HL-60/S4 treated with phorbol 12-myristate 13-acetate at 8.2 ng/mL for 4 days and 3 days (cell line): ENCODE data around the gene NODAL.
"Not testable (repeated sequence)": the region's sequence is repeated elsewhere in the genome, so short reads cannot be mapped to it uniquely, and the experiment has no call there.

ENCODE experiments used
- in situ Hi-C: fragments of 300-500 bp; cut with MboI; formaldehyde crosslinking; loops from 2 replicates; pipeline ENCODE4 v1.15.0; 2022; ENCODE audit warnings: low sequenced_read_pairs

The NODAL gene

DNA sequence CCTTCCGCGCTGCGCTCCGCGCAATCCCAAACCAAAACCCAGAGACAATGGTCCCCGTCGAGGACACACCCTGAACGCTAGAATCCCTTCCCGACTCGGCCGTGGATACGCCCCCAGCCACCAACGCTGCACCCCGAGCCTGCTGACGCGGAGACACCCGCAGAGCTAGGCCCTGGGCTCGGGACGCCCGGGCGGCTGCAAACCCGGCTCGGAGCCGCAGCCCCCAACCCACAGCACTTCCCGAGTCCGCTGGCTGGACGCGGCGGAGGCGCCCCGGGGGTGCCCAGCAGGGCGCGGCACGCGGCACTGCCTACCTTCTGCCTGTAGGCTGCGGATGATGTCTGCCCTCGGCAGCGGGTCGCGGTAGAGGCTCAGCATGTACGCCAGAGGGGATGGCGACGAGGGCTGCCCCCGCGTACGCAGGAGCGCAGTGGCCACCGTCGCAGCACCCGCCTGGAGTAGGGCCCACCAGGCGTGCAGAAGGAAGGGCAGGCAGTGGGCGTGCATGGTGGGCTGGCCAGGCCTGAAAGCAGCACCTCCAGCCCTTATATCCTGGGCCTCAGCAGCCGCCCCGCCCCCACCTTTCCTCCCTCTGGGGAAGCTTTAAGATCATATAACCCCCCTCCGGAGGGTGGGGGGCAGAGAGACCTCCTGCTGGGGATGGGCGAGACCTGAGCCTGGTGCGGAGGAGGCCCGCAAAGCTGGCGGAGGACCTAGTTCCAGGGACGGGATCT is at the start of gene NODAL:
Gene NODAL (minus strand): TSS at position 521 of the 734 bp plus-strand sequence. CDS start 14 bp downstream, at position 507.
- in situ Hi-C loops = no loop called here

GRCh38 chr10:70490142-70490541 is 48.7 kb upstream of the NODAL start:
- in situ Hi-C loops = no loop called here

DNA sequence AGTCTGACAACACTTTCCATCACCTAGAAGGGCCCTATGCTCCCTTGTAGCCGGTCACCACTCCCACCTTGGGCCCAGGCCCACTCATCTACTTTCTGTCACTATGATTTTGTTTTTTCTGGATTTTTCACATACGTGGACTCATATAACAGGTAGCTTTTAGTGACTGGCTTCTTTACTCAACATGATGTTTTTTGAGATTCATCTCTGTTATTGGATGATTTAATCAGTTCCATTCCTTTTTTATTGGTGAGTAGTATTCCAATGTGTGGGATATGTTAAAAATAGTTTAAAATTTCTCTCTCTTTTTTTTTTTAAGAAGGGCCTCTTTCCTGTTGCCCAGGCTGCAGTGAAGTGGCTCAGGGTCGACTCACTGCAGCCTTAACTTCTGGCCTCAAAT is 46.3 kb upstream of the NODAL start:
- in situ Hi-C loops = no loop called here

DNA sequence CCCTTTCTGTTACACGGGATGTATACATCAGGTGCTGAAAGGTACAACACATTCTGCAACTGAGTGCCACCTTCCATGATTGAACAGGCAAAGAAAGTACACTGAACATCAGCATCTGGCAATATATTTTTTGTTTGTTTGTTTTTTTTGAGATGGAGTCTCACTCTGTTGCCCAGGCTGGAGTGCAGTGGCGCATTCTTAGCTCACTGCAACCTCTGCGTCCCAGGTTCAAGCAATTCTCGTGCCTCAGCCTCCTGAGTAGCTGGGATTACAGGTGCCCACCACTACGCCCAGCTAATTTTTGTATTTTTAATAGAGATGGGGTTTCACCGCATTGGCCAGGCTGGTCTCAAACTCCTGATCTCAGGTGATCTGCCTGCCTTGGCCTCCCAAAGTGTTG is 42.4 kb upstream of the NODAL start:
- in situ Hi-C loops = not testable (repeated sequence)

DNA sequence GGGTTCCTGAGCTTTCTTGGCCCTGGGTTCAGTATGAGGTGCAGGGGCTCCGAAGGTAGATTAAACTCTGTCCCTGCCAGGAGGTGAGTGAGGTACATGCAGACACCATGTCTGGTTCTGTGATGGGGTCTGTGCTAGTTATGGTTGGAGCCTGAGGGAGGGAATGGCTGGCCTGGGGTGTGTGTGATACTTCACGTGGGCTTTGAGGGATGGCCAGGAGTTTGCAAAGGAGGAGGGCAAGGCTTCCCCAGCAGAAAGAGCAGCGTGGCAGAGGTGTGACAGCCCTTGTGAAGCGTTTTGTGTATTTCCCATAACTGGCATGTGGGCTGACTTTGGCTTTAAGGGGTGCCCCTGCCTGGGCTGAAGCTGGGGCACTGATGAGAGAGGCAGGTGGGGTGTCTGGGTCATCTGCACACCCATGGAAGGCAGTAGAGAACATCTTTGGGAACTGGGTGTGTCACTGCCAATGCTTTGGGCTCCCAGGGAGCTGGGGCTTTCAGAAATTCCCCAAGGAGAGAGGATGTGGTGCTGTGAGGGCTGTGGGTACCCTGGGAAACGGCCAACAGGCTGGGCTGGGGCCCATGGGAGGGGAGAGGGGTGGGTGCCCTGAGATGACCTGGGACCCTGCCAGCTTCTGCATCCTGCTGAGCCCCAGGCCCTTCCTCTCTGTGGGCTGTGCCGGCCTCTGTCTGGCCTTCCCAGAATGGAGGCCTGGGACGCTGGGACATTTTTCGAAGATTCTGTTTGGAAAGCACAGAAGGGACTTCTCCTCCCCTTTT is 41.7 kb upstream of the NODAL start:
- in situ Hi-C loops = no loop called here

DNA sequence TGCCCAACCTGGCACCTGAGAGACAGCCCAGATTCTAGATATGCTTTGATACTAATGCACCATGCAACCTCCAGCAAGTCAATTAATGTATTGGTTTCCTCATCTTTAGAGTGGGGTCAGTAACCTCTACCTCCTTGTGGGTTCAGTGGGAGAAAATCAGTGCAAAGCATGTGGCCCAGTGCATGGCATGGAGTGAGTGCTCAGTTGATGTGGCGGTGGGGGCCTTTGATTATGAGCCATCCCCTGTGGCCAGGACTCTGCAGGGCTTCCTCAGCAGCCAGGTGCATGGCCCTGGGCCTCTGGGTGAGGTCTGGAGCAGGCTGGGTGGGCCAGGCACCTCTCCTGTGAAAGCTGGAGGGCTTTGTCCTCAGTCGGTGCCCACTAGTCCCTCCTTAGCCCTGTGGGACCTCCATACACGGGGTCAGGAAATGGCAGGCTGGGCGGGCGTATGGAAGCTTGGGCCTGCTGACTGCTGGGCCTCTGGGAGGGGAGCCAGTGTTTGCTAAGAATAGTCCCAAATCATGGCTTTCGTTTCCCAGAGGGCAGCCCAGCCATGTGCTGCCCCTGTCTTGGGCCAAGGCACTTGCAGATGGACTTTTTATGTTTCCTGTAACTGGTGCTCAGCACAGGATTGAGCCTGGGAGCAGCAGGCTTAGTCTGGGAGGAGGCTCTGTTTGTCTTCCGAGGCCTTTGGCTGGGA is 40.5 kb upstream of the NODAL start:
- in situ Hi-C loops = no loop called here

GRCh38 chr10:70481105-70481504 is 39.6 kb upstream of the NODAL start:
- in situ Hi-C loops = no loop called here

- in situ Hi-C loops = no loop called here
Measured at GRCh38 chr10:70480239-70480861, 38.9 kb upstream of the NODAL start.

DNA sequence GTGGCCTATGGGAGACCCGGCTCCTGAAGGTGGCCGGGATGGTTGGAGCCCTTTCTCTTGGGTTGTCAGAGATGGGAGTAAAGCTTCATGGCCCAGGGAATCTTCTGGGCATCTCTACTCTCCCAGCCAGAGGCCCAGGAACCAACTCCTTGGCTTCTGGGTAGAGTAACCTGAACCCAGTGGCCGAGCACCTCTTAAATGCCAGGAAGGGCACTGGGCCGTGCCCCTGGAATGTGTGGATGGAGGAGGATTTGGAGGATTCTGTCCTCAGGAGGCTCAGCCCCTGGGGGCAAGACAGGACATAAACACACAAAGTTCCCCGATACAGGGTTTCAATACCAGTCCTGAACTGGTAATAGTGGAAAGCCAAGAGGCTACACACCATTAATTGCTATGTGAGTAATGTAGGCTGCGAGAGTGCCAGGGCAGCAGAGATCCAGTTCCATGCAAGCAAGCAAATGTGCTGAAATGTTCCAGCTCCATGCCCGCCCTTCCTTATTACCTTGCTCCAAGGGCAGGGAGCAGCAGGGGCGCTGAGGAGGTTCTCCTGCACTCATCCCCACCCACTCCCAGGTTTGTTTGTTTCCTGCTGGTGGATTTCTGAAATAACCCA is 38.3 kb upstream of the NODAL start:
- in situ Hi-C loops = no loop called here

DNA sequence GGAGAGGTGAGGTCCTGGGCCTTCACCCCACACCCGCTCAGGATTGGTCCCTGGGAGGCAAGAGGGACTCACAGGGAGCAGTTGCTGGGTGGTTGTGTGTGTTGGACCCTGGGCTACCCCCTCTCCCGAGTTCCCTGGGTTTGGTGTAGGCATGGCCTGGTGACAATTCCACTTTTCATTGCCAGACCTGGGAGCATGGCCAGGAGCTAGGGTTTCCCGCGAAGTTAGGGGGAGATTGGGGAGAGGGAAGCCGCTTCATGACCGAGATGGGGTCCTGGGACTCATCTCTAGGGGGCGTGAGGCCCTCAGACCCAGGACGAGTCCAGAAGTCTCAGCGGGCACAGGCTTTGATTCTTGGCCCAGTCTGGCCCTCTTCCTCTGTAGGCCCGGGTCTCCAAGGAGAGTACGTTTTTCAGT is 37.7 kb upstream of the NODAL start:
- in situ Hi-C loops = no loop called here

DNA sequence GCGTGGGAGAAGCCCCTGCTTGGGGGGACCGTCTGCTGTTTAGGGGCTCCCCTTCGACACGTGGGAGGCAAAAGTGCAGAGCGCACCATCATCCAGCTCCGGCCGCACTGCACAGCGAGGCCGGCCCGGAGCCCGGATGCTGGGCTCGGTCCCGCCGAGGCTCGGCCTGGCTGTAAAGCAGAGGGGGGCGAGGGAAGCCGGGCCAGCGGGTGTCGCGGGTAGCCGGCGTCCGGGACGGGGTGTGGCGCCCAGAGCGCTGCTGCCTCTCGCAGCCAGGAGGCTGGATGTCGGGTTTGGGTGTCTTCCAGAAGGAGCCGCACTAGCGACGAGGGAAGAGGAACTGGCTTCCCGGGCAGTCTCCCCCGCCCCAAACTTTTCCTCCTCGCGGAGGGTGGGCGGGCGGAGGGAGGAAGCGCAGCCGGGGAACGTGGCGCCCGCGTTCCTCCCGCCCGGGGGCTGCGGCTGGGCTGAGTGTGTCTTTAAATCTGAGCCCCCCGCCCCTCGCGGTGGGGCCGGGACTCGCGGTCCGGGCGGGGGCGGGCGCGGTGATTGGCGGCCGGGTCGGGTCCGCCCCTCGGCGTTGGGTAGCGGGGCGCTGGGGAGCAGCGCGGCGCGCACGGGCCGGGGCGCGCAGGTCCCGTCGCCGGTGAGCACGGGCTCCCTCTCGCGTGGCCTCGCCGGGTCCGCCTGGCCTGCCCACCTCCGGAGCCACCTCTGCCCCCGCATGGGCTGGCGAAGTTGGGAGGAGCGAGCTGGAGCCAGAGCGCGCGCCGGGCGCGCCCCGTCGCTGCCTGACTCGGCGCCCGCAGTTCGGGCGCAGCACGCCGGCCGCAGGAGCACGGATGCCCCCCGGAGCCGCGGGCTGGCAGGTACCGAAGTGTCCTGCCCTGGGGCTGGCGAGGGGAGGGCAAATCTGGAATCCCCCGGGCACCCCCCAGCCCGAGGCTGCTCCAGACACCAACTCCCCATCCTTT is 37.0 kb upstream of the NODAL start, which contains the start of gene PALD1:
Gene PALD1 (plus strand): TSS at position 577 of the 974 bp plus-strand sequence. CDS start 47,185 bp downstream, outside the sequence.
- in situ Hi-C loops = no loop called here

- in situ Hi-C loops = no loop called here
Measured at GRCh38 chr10:70477661-70478162, 36.2 kb upstream of the NODAL start.

DNA sequence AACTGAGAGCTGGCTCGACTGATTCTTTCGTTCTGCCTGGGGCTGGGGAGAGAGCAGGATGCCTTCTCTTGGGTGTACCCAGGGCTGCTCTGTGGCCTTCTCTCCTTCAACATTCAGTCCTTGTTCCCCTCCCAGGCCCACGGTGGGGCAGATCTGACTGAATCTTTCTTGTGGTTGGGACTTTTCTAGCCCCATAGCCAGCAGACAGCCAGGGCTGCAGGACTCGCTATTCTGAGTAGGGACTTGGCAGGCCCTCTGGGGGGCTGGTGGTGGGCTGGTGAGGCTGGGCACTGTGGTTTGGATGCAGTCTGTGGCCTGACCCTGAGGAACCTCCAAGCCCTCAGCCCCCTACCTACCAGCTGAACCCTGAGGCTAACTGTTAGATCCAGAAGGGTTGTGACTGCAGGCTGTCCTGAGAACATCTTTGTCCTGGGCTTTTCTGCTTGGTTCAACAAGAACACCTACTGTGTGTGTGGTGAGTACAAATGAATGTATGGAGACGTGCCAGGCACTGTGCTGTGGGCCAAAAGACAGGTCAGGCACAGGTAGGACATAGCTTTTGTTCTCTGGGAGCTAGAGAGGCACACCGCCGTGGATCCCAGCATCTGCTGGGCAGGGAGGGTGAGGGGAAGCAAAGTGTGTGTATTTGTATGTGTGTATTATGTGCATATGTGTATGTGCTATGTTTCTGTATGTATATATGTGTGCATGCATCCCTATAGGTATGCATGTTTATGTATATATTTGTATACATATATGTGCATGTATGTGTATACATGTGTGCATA is 35.0 kb upstream of the NODAL start:
- in situ Hi-C loops = no loop called here

DNA sequence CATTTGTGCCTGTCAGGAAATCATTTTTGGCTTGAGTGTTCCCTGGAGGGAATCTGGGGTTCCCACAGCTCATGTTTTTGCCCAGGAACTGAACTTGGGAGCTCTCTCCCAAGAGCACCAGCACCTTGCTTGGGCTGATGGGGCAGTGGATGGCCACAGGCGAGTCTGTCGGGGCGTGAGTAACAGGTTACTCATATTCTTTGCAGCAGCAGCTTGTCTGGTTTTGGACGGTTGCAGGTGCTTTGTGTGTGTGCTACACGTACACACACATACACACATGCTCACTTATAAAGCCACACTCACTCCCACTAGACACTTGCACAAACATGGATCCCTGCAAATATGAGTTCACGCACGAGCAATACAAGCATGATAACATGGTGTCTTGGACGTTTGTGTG is 34.2 kb upstream of the NODAL start:
- in situ Hi-C loops = no loop called here

DNA sequence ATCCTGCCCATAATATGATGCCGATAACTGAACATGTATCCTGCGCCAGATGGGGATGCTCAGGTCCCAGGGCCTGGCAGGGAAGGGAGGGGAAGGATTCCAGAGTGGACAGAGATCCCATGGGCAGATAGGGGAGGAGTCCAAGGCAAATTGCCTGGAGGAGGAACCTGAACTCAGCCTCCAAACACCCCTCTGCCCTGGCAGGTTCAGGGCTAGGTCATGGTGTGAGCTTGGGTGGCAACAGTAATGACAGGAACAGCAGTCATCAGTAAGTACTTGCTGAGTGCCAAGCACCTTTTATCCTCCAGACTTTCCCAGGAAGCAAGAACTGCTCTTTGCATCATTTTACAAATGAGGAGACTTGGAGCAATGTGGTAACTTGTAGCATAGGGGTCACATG is 33.3 kb upstream of the NODAL start:
- in situ Hi-C loops = no loop called here

- in situ Hi-C loops = no loop called here
Measured at GRCh38 chr10:70472799-70473454, 31.4 kb upstream of the NODAL start.

DNA sequence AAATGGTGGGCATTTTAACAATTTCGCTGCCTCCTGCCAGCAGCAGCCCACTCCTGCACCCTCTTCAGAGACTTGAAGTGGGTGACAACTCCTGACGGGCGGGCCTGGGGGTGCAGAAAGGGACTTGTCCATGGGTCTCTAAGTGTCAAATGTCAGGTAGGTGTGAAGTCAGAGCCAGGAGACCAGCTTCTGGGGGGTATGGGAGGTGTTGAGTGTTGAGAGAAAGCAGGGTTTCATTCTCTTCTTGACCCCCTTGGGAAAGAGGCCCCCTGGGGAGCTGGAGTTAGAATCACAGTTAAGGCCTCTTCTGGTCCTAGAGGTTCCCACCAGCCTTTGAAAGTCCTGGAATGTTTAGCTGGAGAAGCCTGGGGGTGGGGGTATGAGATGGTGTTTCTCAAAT is 25.5 kb upstream of the NODAL start:
- in situ Hi-C loops = loop anchor here (10.0 kb wide), 1 partner anchor 48 kb away; no protein-coding TSS in a partner anchor

DNA sequence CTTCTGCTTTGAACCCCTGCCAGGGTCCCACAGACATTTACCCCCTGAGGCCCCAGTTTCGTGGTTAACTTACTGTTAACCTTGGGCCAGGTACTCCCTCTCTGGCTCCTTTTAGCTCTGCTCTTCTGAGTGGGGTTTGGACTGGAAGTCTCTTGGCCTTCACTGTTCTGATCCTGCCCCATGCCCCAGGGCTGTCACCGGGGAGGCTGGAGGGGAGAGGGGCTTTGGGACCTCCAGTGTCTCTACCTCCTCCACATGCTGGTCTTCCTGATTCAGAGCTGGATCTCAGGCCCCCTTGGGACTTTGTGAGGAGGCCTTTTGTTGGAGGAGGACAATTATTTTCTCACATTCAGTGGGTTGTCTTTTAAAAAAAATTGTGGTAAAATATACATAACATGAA is 24.4 kb upstream of the NODAL start:
- in situ Hi-C loops = loop anchor here (10.0 kb wide), 1 partner anchor 49 kb away; no protein-coding TSS in a partner anchor
